GM12878 (cell line): Measurements from ENCODE around the gene OMG.

Experiments
- BRCA1 ChIP-seq: IDR thresholded peaks from 2 replicates; pipeline ENCODE4 v1.6.1; 2011; ENCODE audit warnings: low read depth, low read length, improper control_type of control experiment
- HDAC2 ChIP-seq: fragments of 200-600 bp; sonication (generic); IDR thresholded peaks from 2 replicates; pipeline ENCODE4 v1.6.1; 2017
- IRF3 ChIP-seq: fragments of 450-650 bp; IDR thresholded peaks from 2 replicates; pipeline ENCODE4 v1.6.1; 2014; ENCODE audit warnings: mild to moderate bottlenecking
- KDM1A ChIP-seq: fragments of 200-600 bp; sonication (generic); IDR thresholded peaks from 2 replicates; pipeline ENCODE4 v1.6.1; 2016; ENCODE audit warnings: borderline replicate concordance
- RAD51 ChIP-seq: fragments of 450-650 bp; IDR thresholded peaks from 2 replicates; pipeline ENCODE4 v1.6.1; 2016; ENCODE audit warnings: moderate library complexity, mild to moderate bottlenecking, inconsistent platforms
- RB1 ChIP-seq: fragments of 450-650 bp; formaldehyde crosslinking; IDR thresholded peaks from 2 replicates; pipeline ENCODE4 v1.6.1; 2017; ENCODE audit warnings: mild to moderate bottlenecking, borderline replicate concordance
- RELA ChIP-seq: fragments of 450-650 bp; IDR thresholded peaks from 2 replicates; pipeline ENCODE4 v1.8.0; 2014; ENCODE audit warnings: borderline replicate concordance; ENCODE audit not compliant: partially characterized antibody
- USF2 ChIP-seq: IDR thresholded peaks from 2 replicates; pipeline ENCODE4 v1.6.1; 2011; ENCODE audit warnings: low read depth, low read length, improper control_type of control experiment, borderline replicate concordance
- ZNF24 ChIP-seq: fragments of 450-650 bp; IDR thresholded peaks from 2 replicates; pipeline ENCODE4 v1.6.1; 2017; ENCODE audit warnings: antibody characterized with exemption, mild to moderate bottlenecking
- TF ChIP-seq, protein P1 (sequence below), 3 experiments: IDR thresholded peaks in 2 of 3; conservative IDR thresholded peaks in 1 of 3; 2 replicates each; pipeline ENCODE4 v1.5.1; 2011; ENCODE audit warnings: low read depth in 3 of 3, low read length in 3 of 3, mild to moderate bottlenecking in 3 of 3, control low read depth in 2 of 3, moderate library complexity in 2 of 3, inconsistent platforms in 1 of 3, mixed read lengths in 1 of 3; ENCODE audit not compliant: control insufficient read depth in 2 of 3, insufficient read depth in 1 of 3; ENCODE audit errors: extremely low read depth in 1 of 3

GRCh38 chr17:31323551-31323950 lies 26.5 kb upstream of the OMG start:
- TF ChIP-seq, protein P1, sequence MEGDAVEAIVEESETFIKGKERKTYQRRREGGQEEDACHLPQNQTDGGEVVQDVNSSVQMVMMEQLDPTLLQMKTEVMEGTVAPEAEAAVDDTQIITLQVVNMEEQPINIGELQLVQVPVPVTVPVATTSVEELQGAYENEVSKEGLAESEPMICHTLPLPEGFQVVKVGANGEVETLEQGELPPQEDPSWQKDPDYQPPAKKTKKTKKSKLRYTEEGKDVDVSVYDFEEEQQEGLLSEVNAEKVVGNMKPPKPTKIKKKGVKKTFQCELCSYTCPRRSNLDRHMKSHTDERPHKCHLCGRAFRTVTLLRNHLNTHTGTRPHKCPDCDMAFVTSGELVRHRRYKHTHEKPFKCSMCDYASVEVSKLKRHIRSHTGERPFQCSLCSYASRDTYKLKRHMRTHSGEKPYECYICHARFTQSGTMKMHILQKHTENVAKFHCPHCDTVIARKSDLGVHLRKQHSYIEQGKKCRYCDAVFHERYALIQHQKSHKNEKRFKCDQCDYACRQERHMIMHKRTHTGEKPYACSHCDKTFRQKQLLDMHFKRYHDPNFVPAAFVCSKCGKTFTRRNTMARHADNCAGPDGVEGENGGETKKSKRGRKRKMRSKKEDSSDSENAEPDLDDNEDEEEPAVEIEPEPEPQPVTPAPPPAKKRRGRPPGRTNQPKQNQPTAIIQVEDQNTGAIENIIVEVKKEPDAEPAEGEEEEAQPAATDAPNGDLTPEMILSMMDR (IDR thresholded peaks at IDR 0.05 in 2 of 3, conservative IDR thresholded peaks at IDR 0.05 in 1 of 3; ENCODE audit: control insufficient read depth in 2 of 3, extremely low read depth in 1 of 3, insufficient read depth in 1 of 3, low read depth in 3 of 3, low read length in 3 of 3): no peak
- TF ChIP-seq RELA: no peak
- no peak for TF ChIP-seq IRF3
- TF ChIP-seq KDM1A: no peak
- TF ChIP-seq USF2: no peak
- no peak for TF ChIP-seq HDAC2
- TF ChIP-seq ZNF24: no peak
- TF ChIP-seq RAD51: no peak
- TF ChIP-seq RB1: no peak
- TF ChIP-seq BRCA1: no peak
